Endothelial cell of umbilical vein (primary cell): ENCODE data around the gene IER3. TPM values are rescaled to one million over a fixed set of nuclear protein-coding genes. Genes with fewer than 3 reads are reported as not detected.
A peak's percentile ranks its signal among the peaks of the same experiment; 100 is the strongest.

Experiments used
- BruUV-seq: library from RNA; stranded (reverse); fragments of 400-500 nt; replicated peaks from 2 replicates; lab custom pipeline; 2021; lab: Mats Ljungman, UMichigan
- CTCF ChIA-PET: fragments of 300-600, 350-600 bp; sonication (Branson Sonifier 250); formaldehyde crosslinking; loops from one replicate; lab custom pipeline; 2021; ENCODE audit warnings: antibody characterized with exemption, inconsistent platforms; lab: Charles Lee
- POLR2A ChIA-PET: fragments of 300-600, 350-600 bp; sonication (Branson Sonifier 250); formaldehyde crosslinking; loops from one replicate; lab custom pipeline; 2021; ENCODE audit warnings: antibody characterized with exemption, inconsistent platforms; lab: Charles Lee
- DNase-seq: peaks from one replicate; pipeline ENCODE4 v3.0.0-alpha.2; 2011; ENCODE audit warnings: low read depth, low spot score
- FAIRE-seq: peaks from 2 replicates; lab custom pipeline; 2011; peaks lifted over from hg19 to GRCh38; lab: Jason Lieb, UNC
- H2AFZ ChIP-seq: 2 replicates; pipeline ENCODE4 v1.6.0; 2012; ENCODE audit warnings: low read depth, low read length, control low read depth, inconsistent platforms
- H3K27ac ChIP-seq: 2 replicates; pipeline ENCODE4 v1.5.1; 2011; ENCODE audit warnings: low read depth, mild to moderate bottlenecking, control low read depth, low read length, moderate library complexity; ENCODE audit not compliant: insufficient read depth
- H3K27me3 ChIP-seq, 2 experiments: 2 replicates each; pipeline versions ENCODE4 v1.6.0 to v1.6.1; 2011; ENCODE audit warnings: low read length in 2 of 2, mixed read lengths in 1 of 2; ENCODE audit not compliant: control insufficient read depth in 2 of 2, insufficient read depth in 2 of 2
- H3K36me3 ChIP-seq, 2 experiments: 2 replicates in 1 of 2; 3 replicates in 1 of 2; pipeline ENCODE4 v1.5.1; 2011; ENCODE audit warnings: low read length in 2 of 2, mild to moderate bottlenecking in 1 of 2, moderate library complexity in 1 of 2; ENCODE audit not compliant: control insufficient read depth in 2 of 2, insufficient read depth in 2 of 2; ENCODE audit errors: extremely low read depth in 1 of 2
- H3K4me1 ChIP-seq: 3 replicates; pipeline ENCODE4 v1.5.1; 2011; ENCODE audit warnings: mild to moderate bottlenecking, low read length; ENCODE audit not compliant: control insufficient read depth, insufficient read depth; ENCODE audit errors: extremely low read depth
- H3K4me2 ChIP-seq: 2 replicates; pipeline ENCODE4 v1.6.1; 2011; ENCODE audit warnings: low read length, control low read depth, mixed read lengths; ENCODE audit not compliant: insufficient read depth
- H3K4me3 ChIP-seq, 3 experiments: fragments of 200-600 bp in 1 of 3; sonication (generic), shearing (Covaris generic) in 1 of 3; replicated peaks in 1 of 3; 2 replicates each; pipeline ENCODE4 v1.5.1; 2011 to 2016; ENCODE audit warnings: control low read depth in 3 of 3, low read length in 3 of 3, mild to moderate bottlenecking in 2 of 3, inconsistent platforms in 1 of 3, low read depth in 1 of 3, moderate library complexity in 1 of 3; ENCODE audit not compliant: insufficient read depth in 1 of 3
- H3K79me2 ChIP-seq: 2 replicates; pipeline ENCODE4 v1.6.0; 2012; ENCODE audit warnings: low read length, inconsistent platforms; ENCODE audit not compliant: control insufficient read depth, insufficient read depth
- H3K9ac ChIP-seq: replicated peaks from 2 replicates; pipeline ENCODE3; 2011; ENCODE audit warnings: low read length, control low read depth; ENCODE audit not compliant: insufficient read depth; ENCODE audit errors: extremely low read depth
- H3K9me1 ChIP-seq: replicated peaks from 3 replicates; pipeline ENCODE4 v1.6.0; 2011; ENCODE audit warnings: mild to moderate bottlenecking, low read length; ENCODE audit not compliant: control insufficient read depth, insufficient read depth; ENCODE audit errors: extremely low read depth
- H3K9me3 ChIP-seq: replicated peaks from 2 replicates; pipeline ENCODE4 v1.5.1; 2012; ENCODE audit warnings: low read length, inconsistent platforms; ENCODE audit not compliant: control insufficient read depth, insufficient read depth
- H4K20me1 ChIP-seq: replicated peaks from 2 replicates; pipeline ENCODE3; 2011; ENCODE audit warnings: mild to moderate bottlenecking, low read length; ENCODE audit not compliant: control insufficient read depth, insufficient read depth; ENCODE audit errors: extremely low read depth
- FOS ChIP-seq: IDR thresholded peaks from 2 replicates; pipeline ENCODE4 v1.6.1; 2011; ENCODE audit warnings: mild to moderate bottlenecking, low read length, moderate library complexity, borderline replicate concordance; ENCODE audit not compliant: insufficient read depth
- GATA2 ChIP-seq: IDR thresholded peaks from 2 replicates; pipeline ENCODE4 v1.7.0; 2011; ENCODE audit warnings: low read depth, mild to moderate bottlenecking, moderate library complexity, mixed read lengths, low read length; ENCODE audit not compliant: insufficient read length, insufficient read depth
- JUN ChIP-seq: IDR thresholded peaks from 2 replicates; pipeline ENCODE4 v1.6.1; 2011; ENCODE audit warnings: borderline replicate concordance, low read depth; ENCODE audit not compliant: insufficient read length, insufficient read depth
- MYC ChIP-seq: IDR thresholded peaks from one replicate; pipeline ENCODE4 v1.6.1; 2011; ENCODE audit warnings: mild to moderate bottlenecking, low read depth, low read length
- POLR2A ChIP-seq: IDR thresholded peaks from 2 replicates; pipeline ENCODE4 v1.6.1; 2012; ENCODE audit warnings: low read depth, mild to moderate bottlenecking, control low read depth, low read length
- POLR2AphosphoS5 ChIP-seq: IDR thresholded peaks from 2 replicates; pipeline ENCODE4 v1.6.1; 2012; ENCODE audit warnings: low read depth, mild to moderate bottlenecking, control low read depth, low read length, moderate library complexity; ENCODE audit not compliant: insufficient read depth
- dilution Hi-C: fragments of 300-500 bp; cut with MboI; formaldehyde crosslinking; loops from one replicate; pipeline ENCODE4 v1.15.0; 2019; ENCODE audit warnings: low sequenced_read_pairs; ENCODE audit not compliant: extremely low pct_ligation_motif_present
- intact Hi-C: fragments of 100-400 bp; cut with micrococcal nuclease; formaldehyde crosslinking; loops from one replicate; pipeline ENCODE4 v1.10.0; 2022
- polyA plus RNA-seq, 4 experiments: library from polyadenylated mRNA; depleted of rRNA in 3 of 4; stranded (reverse) in 3 of 4; unstranded in 1 of 4; fragments of >200 nt; gene quantifications; 2 replicates each; pipeline versions ENCODE4 v1.2.1 to v1.2.3, GENCODE V29; 2011 to 2012; ENCODE audit warnings: missing spikeins in 1 of 4
- total RNA-seq: library from RNA; stranded (reverse); gene quantifications from 2 replicates; pipeline ENCODE4 v1.2.3, GENCODE V29; 2021
- TF ChIP-seq, protein P1 (sequence below), 2 donors: IDR thresholded peaks; 1 replicate in 1 of 2; 2 replicates in 1 of 2; pipeline ENCODE4 v1.5.1; 2011; ENCODE audit warnings: low read length in 2 of 2, mild to moderate bottlenecking in 2 of 2, moderate library complexity in 2 of 2, control low read depth in 1 of 2, inconsistent platforms in 1 of 2, low read depth in 1 of 2; ENCODE audit not compliant: insufficient read depth in 1 of 2; ENCODE audit errors: extremely low read depth in 1 of 2
- TF ChIP-seq, protein P2 (sequence below): IDR thresholded peaks from 2 replicates; pipeline ENCODE4 v1.6.1; 2011; ENCODE audit not compliant: insufficient read depth, insufficient read length

IER3 gene
- total and polyA plus RNA-seq, 2 donors (not counting 3 experiments of a cell fraction or from before 2014, with no cell fraction given), result 170 to 468 TPM

DNA sequence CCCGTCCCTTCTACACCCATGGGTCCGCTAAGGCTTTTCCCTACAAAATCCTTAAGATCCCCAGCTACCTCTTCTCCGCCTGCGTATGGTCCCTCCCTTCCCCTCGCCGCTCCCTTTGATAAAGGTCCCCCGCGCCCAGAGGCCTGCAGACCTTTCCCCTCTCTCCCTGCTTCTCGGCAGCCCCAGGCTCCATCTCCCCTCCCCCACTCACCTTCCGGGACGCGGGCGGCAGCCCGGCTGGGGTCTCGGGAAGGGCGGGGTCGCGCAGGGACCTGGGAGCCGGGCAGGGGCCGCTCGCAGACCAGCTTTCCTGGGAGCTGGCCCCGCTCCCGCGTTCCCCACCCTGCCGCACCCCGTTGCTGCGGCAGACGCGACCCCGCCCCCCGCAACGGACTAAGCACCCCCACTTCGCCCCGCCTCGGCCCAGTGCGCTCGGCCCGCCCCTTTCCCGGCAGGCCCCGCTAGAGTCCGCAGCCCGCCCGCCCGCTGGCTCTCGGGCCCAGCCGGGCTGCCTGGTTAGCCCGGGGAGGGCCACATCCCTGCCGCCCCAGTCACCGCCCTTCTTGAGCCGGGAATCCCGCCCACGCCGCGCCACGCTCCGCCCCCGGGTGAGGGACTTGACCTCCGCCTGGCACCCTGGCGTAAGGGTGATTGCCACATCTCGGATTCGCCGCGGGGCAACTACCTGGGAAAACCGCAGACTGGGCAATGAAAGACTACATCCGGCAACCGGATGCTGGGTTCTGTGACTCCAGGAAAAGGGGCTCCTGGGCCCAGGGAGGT is 1.8 kb downstream of the IER3 start, which contains the start of gene FLOT1:
FLOT1 (minus strand) TSS at position 372 of the 783 bp plus-strand sequence. CDS start 498 bp downstream, outside the sequence.
- CTCF ChIA-PET, result interaction anchor here (0.6 to 2.3 kb wide), 9 partner anchors 10 to 345 kb away, joined by 3 to 10 read pairs (median 6); no protein-coding TSS in a partner anchor

DNA sequence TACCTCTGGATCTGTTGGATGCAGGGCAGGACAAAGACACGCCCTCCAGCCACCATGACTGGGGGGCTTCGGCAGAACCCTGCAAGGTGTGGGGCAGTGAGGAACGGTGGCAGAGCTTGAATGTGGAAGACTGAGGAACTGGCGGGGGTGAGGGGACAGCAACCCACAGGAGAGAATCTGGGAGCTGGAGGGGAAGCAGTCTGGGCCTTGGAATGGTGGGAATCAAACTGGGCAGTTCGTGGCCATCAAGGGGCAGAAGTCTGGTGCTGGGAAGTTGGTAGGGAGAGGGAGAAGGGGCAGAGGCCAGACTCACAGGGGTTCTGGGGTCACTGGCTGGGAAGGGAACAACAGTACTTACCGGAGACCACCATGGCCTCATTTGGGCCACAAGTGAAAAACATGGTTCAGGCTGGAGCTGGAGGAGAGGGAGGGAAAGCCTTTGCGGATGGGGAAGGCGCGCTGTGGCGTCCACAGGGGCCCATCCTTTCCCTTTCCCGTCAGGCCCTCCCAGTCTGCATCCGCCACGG is 2.5 kb downstream of the IER3 start:
- H3K9ac ChIP-seq, result peak overlapping the region; percentile 92
- peak; percentile 90 for DNase-seq
- H3K4me1 ChIP-seq, result peaks cover 48% of the 10 kb centered on the region
- H3K9me3 ChIP-seq, result no peaks in the 10 kb centered on the region
- peaks cover 43% of the 10 kb centered on the region for H3K79me2 ChIP-seq
- H3K9me1 ChIP-seq, result no peaks in the 10 kb centered on the region
- TF ChIP-seq, protein P1, sequence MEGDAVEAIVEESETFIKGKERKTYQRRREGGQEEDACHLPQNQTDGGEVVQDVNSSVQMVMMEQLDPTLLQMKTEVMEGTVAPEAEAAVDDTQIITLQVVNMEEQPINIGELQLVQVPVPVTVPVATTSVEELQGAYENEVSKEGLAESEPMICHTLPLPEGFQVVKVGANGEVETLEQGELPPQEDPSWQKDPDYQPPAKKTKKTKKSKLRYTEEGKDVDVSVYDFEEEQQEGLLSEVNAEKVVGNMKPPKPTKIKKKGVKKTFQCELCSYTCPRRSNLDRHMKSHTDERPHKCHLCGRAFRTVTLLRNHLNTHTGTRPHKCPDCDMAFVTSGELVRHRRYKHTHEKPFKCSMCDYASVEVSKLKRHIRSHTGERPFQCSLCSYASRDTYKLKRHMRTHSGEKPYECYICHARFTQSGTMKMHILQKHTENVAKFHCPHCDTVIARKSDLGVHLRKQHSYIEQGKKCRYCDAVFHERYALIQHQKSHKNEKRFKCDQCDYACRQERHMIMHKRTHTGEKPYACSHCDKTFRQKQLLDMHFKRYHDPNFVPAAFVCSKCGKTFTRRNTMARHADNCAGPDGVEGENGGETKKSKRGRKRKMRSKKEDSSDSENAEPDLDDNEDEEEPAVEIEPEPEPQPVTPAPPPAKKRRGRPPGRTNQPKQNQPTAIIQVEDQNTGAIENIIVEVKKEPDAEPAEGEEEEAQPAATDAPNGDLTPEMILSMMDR (IDR thresholded peaks at IDR 0.05; ENCODE audit: extremely low read depth in 1 of 2, insufficient read depth in 1 of 2, low read depth in 1 of 2, low read length in 2 of 2), result no peak
- TF ChIP-seq POLR2AphosphoS5 (peak; percentile 69), POLR2A (peak; percentile 92), FOS (no peak), MYC (no peak)
- TF ChIP-seq, protein P2, sequence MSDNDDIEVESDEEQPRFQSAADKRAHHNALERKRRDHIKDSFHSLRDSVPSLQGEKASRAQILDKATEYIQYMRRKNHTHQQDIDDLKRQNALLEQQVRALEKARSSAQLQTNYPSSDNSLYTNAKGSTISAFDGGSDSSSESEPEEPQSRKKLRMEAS, result no peak
- H4K20me1 ChIP-seq, result no peaks in the 10 kb centered on the region
- no peak for FAIRE-seq
- H3K4me2 ChIP-seq, result peak overlapping the region; percentile 56
- POLR2A ChIA-PET, result interaction anchor here (0.9 to 2.0 kb wide), 5 partner anchors 10 to 78 kb away, joined by 3 to 11 read pairs (median 4); no protein-coding TSS in a partner anchor
- H3K27ac ChIP-seq, result peak overlapping the region; percentile 89
- peak overlapping the region in 2 of 3 experiments; percentile 61 to 80 for H3K4me3 ChIP-seq
- H3K36me3 ChIP-seq, result peaks cover 2% of the 10 kb centered on the region in 2 experiments
- no TSS peak for BruUV-seq
- CTCF ChIA-PET, result interaction anchor here (0.6 to 2.3 kb wide), 9 partner anchors 10 to 345 kb away, joined by 3 to 13 read pairs (median 6); no protein-coding TSS in a partner anchor
- intact Hi-C loops (loop anchor here (1.0 to 5.0 kb wide), 3 partner anchors 21 to 345 kb away; no protein-coding TSS in a partner anchor), dilution Hi-C loops (loop anchor here (25.0 kb wide), 1 partner anchor 145 kb away; the partner anchor contains the start of gene DDR1)
- no peak overlapping the region for H2AFZ ChIP-seq
- no peaks in the 10 kb centered on the region for H3K27me3 ChIP-seq

More for the DNA sequence above, 1.8 kb downstream of the IER3 start, which contains the start of gene FLOT1:
- Histone ChIP-seq H3K4me1 (peaks cover 47% of the 10 kb centered on the region), H2AFZ (no peak within 1 kb of the TSS), H3K9me1 (no peaks in the 10 kb centered on the region), H3K4me2 (peak within 1 kb of the TSS; percentile 77), H4K20me1 (no peaks in the 10 kb centered on the region), H3K27ac (peak within 1 kb of the TSS; percentile 89), H3K9ac (peak within 1 kb of the TSS; percentile 92), H3K36me3 (peaks cover 2% of the 10 kb centered on the region in 2 experiments), H3K9me3 (no peaks in the 10 kb centered on the region), H3K4me3 (peak within 1 kb of the TSS; percentile 37 to 83 (median 80)), H3K79me2 (peaks cover 41% of the 10 kb centered on the region), H3K27me3 (no peaks in the 10 kb centered on the region)
- FAIRE-seq (peak; percentile 94), DNase-seq (peak; percentile 94)
- intact Hi-C loops, result loop anchor here (1.0 to 5.0 kb wide), 3 partner anchors 21 to 345 kb away; no protein-coding TSS in a partner anchor
- no peak for TF ChIP-seq MYC
- peak; percentile 83 for TF ChIP-seq POLR2A
- TF ChIP-seq POLR2AphosphoS5, result peak; percentile 47
- no peak for TF ChIP-seq JUN
- TF ChIP-seq GATA2, result peak; percentile 15
- POLR2A ChIA-PET, result interaction anchor here (0.9 to 2.1 kb wide), 8 partner anchors 10 to 78 kb away, joined by 3 to 25 read pairs (median 8); no protein-coding TSS in a partner anchor
- no TSS peak for BruUV-seq
- dilution Hi-C loops, result loop anchor here (25.0 kb wide), 1 partner anchor 145 kb away; the partner anchor contains the start of gene DDR1
